Gastrocnemius medialis (tissue), 4 donors: ENCODE data around the gene LCN2.

Source experiments
- CTCF ChIP-seq, 5 experiments: fragments of 450-650 bp in 3 of 5; fragments of 200-600 bp in 2 of 5; sonication (generic) in 2 of 5; IDR thresholded peaks in 4 of 5; conservative IDR thresholded peaks in 1 of 5; 1 replicate in 4 of 5; 2 replicates in 1 of 5; pipeline ENCODE4 v1.5.1; 2016 to 2019; ENCODE audit warnings: antibody characterized with exemption in 5 of 5, mild to moderate bottlenecking in 3 of 5, moderate library complexity in 3 of 5
- POLR2A ChIP-seq, 2 donors: fragments of 450-650 bp; IDR thresholded peaks; one replicate each; pipeline ENCODE4 v1.6.1; 2017; ENCODE audit warnings: antibody characterized with exemption in 2 of 2, mild to moderate bottlenecking in 2 of 2, moderate library complexity in 2 of 2

DNA sequence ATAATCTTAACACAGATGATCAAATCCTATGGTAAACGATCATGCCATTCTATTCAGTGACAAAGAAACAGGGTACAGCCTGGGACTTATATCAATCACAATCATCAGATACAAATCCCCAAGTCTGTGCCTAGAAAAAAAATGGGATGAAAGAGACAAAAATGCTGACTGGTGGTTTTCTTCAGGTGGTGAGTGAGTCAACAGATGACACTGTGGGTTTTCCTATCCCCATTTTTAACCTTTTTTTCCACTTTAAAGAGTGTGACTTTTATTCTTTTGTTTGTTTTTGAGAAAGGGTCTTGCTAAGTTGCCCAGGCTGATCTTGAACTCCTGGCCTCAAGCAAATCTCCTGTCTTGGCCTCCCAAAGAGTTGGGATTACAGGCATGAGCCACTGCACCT, 39.0 kb downstream of the LCN2 start:
- TF ChIP-seq CTCF (IDR thresholded peaks at IDR 0.05 in 4 of 5, conservative IDR thresholded peaks at IDR 0.05 in 1 of 5), result no peak
- no peak for TF ChIP-seq POLR2A (IDR thresholded peaks at IDR 0.05)
